ENCODE data around the gene PPM1H.

DNA sequence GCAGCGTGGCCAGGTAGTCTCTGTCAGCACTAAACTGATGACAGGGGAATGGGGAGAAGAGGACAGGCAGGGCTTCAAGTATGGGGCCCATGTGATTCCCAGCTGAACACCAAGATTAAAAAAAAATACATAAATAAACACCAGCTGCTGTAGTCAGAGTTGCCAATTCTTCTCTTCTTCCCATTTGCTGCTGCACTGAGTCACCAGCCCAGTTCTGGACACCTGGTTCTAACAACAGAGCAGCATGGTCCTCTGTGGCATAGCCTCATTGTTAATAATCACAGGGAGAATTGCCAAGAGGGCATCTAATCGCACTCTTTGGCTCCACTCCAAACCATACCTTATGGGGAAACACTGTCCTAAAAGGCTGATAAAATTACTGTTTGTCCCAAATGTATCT lies 15.1 kb downstream of the PPM1H start:
- TF ChIP-seq CREB1 (CRISPR knock-in tag; IDR thresholded peaks at IDR 0.05) = no peak
- TF ChIP-seq, protein P1, sequence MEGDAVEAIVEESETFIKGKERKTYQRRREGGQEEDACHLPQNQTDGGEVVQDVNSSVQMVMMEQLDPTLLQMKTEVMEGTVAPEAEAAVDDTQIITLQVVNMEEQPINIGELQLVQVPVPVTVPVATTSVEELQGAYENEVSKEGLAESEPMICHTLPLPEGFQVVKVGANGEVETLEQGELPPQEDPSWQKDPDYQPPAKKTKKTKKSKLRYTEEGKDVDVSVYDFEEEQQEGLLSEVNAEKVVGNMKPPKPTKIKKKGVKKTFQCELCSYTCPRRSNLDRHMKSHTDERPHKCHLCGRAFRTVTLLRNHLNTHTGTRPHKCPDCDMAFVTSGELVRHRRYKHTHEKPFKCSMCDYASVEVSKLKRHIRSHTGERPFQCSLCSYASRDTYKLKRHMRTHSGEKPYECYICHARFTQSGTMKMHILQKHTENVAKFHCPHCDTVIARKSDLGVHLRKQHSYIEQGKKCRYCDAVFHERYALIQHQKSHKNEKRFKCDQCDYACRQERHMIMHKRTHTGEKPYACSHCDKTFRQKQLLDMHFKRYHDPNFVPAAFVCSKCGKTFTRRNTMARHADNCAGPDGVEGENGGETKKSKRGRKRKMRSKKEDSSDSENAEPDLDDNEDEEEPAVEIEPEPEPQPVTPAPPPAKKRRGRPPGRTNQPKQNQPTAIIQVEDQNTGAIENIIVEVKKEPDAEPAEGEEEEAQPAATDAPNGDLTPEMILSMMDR (IDR thresholded peaks at IDR 0.05) = no peak
- TF ChIP-seq, protein P2, sequence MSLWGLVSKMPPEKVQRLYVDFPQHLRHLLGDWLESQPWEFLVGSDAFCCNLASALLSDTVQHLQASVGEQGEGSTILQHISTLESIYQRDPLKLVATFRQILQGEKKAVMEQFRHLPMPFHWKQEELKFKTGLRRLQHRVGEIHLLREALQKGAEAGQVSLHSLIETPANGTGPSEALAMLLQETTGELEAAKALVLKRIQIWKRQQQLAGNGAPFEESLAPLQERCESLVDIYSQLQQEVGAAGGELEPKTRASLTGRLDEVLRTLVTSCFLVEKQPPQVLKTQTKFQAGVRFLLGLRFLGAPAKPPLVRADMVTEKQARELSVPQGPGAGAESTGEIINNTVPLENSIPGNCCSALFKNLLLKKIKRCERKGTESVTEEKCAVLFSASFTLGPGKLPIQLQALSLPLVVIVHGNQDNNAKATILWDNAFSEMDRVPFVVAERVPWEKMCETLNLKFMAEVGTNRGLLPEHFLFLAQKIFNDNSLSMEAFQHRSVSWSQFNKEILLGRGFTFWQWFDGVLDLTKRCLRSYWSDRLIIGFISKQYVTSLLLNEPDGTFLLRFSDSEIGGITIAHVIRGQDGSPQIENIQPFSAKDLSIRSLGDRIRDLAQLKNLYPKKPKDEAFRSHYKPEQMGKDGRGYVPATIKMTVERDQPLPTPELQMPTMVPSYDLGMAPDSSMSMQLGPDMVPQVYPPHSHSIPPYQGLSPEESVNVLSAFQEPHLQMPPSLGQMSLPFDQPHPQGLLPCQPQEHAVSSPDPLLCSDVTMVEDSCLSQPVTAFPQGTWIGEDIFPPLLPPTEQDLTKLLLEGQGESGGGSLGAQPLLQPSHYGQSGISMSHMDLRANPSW (CRISPR knock-in tag; conservative IDR thresholded peaks at IDR 0.05; ENCODE audit: low read depth) = no peak

Data from WTC11 (cell line).